ENCODE results near the gene PLEKHM1.
A peak's percentile ranks its signal among the peaks of the same experiment; 100 is the strongest.

PLEKHM1 gene

GRCh38 chr17:45410144-45411091, 80.1 kb downstream of the PLEKHM1 start:
- no peak for TF ChIP-seq CTCF (IDR thresholded peaks at IDR 0.05; ENCODE audit: extremely low read depth, insufficient read depth, missing control alignments)
- peak; percentile 87 for DNase-seq (ENCODE audit: low spot score)
- in situ Hi-C loops (cut with MboI; ENCODE audit: low pct_unique_long_range_greater_than_20kb, low sequenced_read_pairs, unreplicated experiment) = no loop called here

- DNase-seq (ENCODE audit: low spot score) = peak; percentile 36
- no peak for TF ChIP-seq CTCF (IDR thresholded peaks at IDR 0.05; ENCODE audit: extremely low read depth, insufficient read depth, missing control alignments)
- in situ Hi-C loops (cut with MboI; ENCODE audit: low pct_unique_long_range_greater_than_20kb, low sequenced_read_pairs, unreplicated experiment) = no loop called here
Observed at GRCh38 chr17:45409659-45410076, 80.9 kb downstream of the PLEKHM1 start.

- in situ Hi-C loops (cut with MboI; ENCODE audit: low pct_unique_long_range_greater_than_20kb, low sequenced_read_pairs, unreplicated experiment) = no loop called here
- DNase-seq (ENCODE audit: low spot score) = no peak
- TF ChIP-seq CTCF (IDR thresholded peaks at IDR 0.05; ENCODE audit: extremely low read depth, insufficient read depth, missing control alignments) = no peak
Observed at GRCh38 chr17:45408611-45409421, 81.7 kb downstream of the PLEKHM1 start.

GRCh38 chr17:45406107-45406506, 84.4 kb downstream of the PLEKHM1 start:
- no peak for TF ChIP-seq CTCF (IDR thresholded peaks at IDR 0.05; ENCODE audit: extremely low read depth, insufficient read depth, missing control alignments)
- in situ Hi-C loops (cut with MboI; ENCODE audit: low pct_unique_long_range_greater_than_20kb, low sequenced_read_pairs, unreplicated experiment) = no loop called here
- DNase-seq (ENCODE audit: low spot score) = no peak

- no peak for DNase-seq (ENCODE audit: low spot score)
- TF ChIP-seq CTCF (IDR thresholded peaks at IDR 0.05; ENCODE audit: extremely low read depth, insufficient read depth, missing control alignments) = no peak
- in situ Hi-C loops (cut with MboI; ENCODE audit: low pct_unique_long_range_greater_than_20kb, low sequenced_read_pairs, unreplicated experiment) = no loop called here
Observed at GRCh38 chr17:45405250-45406086, 85.1 kb downstream of the PLEKHM1 start.

- in situ Hi-C loops (cut with MboI; ENCODE audit: low pct_unique_long_range_greater_than_20kb, low sequenced_read_pairs, unreplicated experiment) = no loop called here
- no peak for DNase-seq (ENCODE audit: low spot score)
- no peak for TF ChIP-seq CTCF (IDR thresholded peaks at IDR 0.05; ENCODE audit: extremely low read depth, insufficient read depth, missing control alignments)
Observed at GRCh38 chr17:45404870-45405249, 85.7 kb downstream of the PLEKHM1 start.
